PC-9 (cell line): ENCODE measurements around the gene AP4S1.
"Not testable (repeated sequence)": the region's sequence is repeated elsewhere in the genome, so short reads cannot be mapped to it uniquely, and the experiment has no call there.

ENCODE experiments used
- CTCF ChIP-seq: fragments of 200-600 bp; sonication (generic); conservative IDR thresholded peaks from 2 replicates; pipeline ENCODE4 v1.6.1; 2017; ENCODE audit warnings: mixed run types, antibody characterized with exemption, mild to moderate bottlenecking, moderate library complexity
- EZH2 ChIP-seq: fragments of 200-600 bp; sonication (generic); IDR thresholded peaks from 2 replicates; pipeline ENCODE4 v1.8.0; 2017; ENCODE audit warnings: antibody characterized with exemption, low read depth

- TF ChIP-seq CTCF, EZH2: not testable (repeated sequence)
Measured at GRCh38 chr14:31062908-31063307, 37.5 kb downstream of the AP4S1 start.
